ENCODE results near the gene MBD6.

DNA sequence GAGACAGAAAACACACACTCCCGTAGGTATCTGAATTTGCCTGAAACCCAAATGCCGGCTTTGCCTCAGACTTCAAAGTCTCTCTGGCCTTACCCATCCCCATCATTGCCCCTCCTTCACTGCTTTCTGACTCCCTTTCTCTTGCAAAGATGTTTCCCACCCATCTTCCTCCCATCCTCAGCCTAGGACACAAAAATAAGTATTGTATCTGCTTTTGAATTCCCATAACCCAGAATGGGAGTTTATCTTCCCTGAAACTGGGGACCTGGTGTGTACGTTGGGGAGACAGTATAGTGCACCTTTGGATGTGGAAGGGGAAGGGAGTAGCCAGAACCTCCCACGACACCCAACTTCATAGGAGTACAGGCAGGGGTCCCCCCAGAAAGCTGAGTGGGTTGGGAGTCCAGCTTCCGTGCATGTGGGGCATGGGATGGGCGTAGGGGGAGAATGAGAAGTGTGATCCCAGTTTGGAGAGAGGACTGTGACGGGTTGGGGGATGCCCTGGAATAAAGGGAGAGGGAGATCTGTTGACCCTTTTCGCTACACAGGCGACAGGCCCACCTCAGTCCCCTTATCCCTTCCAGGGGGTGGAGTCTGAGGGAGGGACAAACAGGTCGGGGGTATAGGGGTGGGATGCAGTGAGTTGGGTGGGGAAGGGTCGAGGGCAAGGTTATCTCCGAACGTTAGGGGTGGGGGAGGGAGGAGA lies 26.7 kb downstream of the MBD6 start:
- no peak for TF ChIP-seq SP1 (IDR thresholded peaks at IDR 0.05; ENCODE audit: low read depth, low read length)
- TF ChIP-seq TAF1 (IDR thresholded peaks at IDR 0.05; ENCODE audit: low read depth, low read length) = no peak
- TF ChIP-seq, protein P1, sequence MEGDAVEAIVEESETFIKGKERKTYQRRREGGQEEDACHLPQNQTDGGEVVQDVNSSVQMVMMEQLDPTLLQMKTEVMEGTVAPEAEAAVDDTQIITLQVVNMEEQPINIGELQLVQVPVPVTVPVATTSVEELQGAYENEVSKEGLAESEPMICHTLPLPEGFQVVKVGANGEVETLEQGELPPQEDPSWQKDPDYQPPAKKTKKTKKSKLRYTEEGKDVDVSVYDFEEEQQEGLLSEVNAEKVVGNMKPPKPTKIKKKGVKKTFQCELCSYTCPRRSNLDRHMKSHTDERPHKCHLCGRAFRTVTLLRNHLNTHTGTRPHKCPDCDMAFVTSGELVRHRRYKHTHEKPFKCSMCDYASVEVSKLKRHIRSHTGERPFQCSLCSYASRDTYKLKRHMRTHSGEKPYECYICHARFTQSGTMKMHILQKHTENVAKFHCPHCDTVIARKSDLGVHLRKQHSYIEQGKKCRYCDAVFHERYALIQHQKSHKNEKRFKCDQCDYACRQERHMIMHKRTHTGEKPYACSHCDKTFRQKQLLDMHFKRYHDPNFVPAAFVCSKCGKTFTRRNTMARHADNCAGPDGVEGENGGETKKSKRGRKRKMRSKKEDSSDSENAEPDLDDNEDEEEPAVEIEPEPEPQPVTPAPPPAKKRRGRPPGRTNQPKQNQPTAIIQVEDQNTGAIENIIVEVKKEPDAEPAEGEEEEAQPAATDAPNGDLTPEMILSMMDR (IDR thresholded peaks at IDR 0.05; ENCODE audit: control extremely low read depth in 1 of 3, insufficient read depth in 1 of 3, low read depth in 1 of 3, low read length in 3 of 3) = no peak
- TF ChIP-seq EZH2 (IDR thresholded peaks at IDR 0.05; ENCODE audit: low read depth, low read length, severe bottlenecking) = no peak
- TF ChIP-seq CHD2 (IDR thresholded peaks at IDR 0.05; ENCODE audit: low read length) = no peak
- TF ChIP-seq NRF1 (IDR thresholded peaks at IDR 0.05; ENCODE audit: low read depth, low read length) = no peak
- no peak for TF ChIP-seq YY1 (IDR thresholded peaks at IDR 0.05; ENCODE audit: low read depth, low read length)

Data from H1 (cell line).